ENCODE measurements around the gene AMT.

Gene AMT

GRCh38 chr3:49387721-49388120, 34.6 kb downstream of the AMT start:
- DNase-seq = no peak

- no peak for DNase-seq
Measured at GRCh38 chr3:49386056-49386756, 36.1 kb downstream of the AMT start.

- no peak for DNase-seq
Measured at GRCh38 chr3:49385617-49386016, 36.7 kb downstream of the AMT start.

- DNase-seq = no peak
Measured at GRCh38 chr3:49383387-49383786, 38.9 kb downstream of the AMT start.

- no peak for DNase-seq
Measured at GRCh38 chr3:49378249-49378895, 43.9 kb downstream of the AMT start.

- peak; percentile 28 for DNase-seq
Measured at GRCh38 chr3:49377483-49377882, 44.8 kb downstream of the AMT start.

GRCh38 chr3:49371946-49372345, 50.3 kb downstream of the AMT start:
- DNase-seq = no peak

GRCh38 chr3:49370585-49371290, 51.5 kb downstream of the AMT start:
- DNase-seq = no peak

All from activated T-cell treated with anti-CD3 and anti-CD28 coated beads, Interleukin-2, amount 50 U/mL, for 1 hour (primary cell).